Cortex of kidney (tissue), 1 donor: ENCODE measurements around the gene ADAMTSL2.

Source experiments
- DNase-seq: peaks from one replicate; lab custom pipeline; 2025; lab: John Stamatoyannopoulos, UW

The ADAMTSL2 gene

GRCh38 chr9:133499892-133500270 is 34.6 kb upstream of the ADAMTSL2 start:
- no peak for DNase-seq

- DNase-seq, result no peak
These were observed 32.4 kb upstream of the ADAMTSL2 start for GRCh38 chr9:133502112-133502511.

GRCh38 chr9:133505186-133505830 is 29.2 kb upstream of the ADAMTSL2 start:
- no peak for DNase-seq

GRCh38 chr9:133505901-133506652 is 28.4 kb upstream of the ADAMTSL2 start:
- no peak for DNase-seq

GRCh38 chr9:133506653-133507038 is 27.9 kb upstream of the ADAMTSL2 start:
- no peak for DNase-seq

- no peak for DNase-seq
These were observed 27.1 kb upstream of the ADAMTSL2 start for GRCh38 chr9:133507246-133507965.

GRCh38 chr9:133508046-133508445 is 26.5 kb upstream of the ADAMTSL2 start:
- no peak for DNase-seq

GRCh38 chr9:133509179-133510083 is 25.1 kb upstream of the ADAMTSL2 start:
- DNase-seq, result no peak

- no peak for DNase-seq
These were observed 23.5 kb upstream of the ADAMTSL2 start for GRCh38 chr9:133510926-133511505.

GRCh38 chr9:133511607-133512006 is 22.9 kb upstream of the ADAMTSL2 start:
- no peak for DNase-seq

- DNase-seq, result no peak
These were observed 22.0 kb upstream of the ADAMTSL2 start for GRCh38 chr9:133512253-133513213.

GRCh38 chr9:133513214-133514100 is 21.0 kb upstream of the ADAMTSL2 start:
- DNase-seq, result no peak

- DNase-seq, result no peak
These were observed 19.9 kb upstream of the ADAMTSL2 start for GRCh38 chr9:133514460-133515239.

GRCh38 chr9:133515240-133515610 is 19.3 kb upstream of the ADAMTSL2 start:
- no peak for DNase-seq

GRCh38 chr9:133515615-133516255 is 18.8 kb upstream of the ADAMTSL2 start:
- no peak for DNase-seq

- no peak for DNase-seq
These were observed 18.1 kb upstream of the ADAMTSL2 start for GRCh38 chr9:133516256-133516960.

- DNase-seq, result no peak
These were observed 17.5 kb upstream of the ADAMTSL2 start for GRCh38 chr9:133516961-133517350.

- no peak for DNase-seq
These were observed 16.8 kb upstream of the ADAMTSL2 start for GRCh38 chr9:133517711-133518110.
